Panc1 (cell line): ENCODE measurements around the gene BASP1. TPM values are rescaled to one million over a fixed set of nuclear protein-coding genes. Genes with fewer than 3 reads are reported as not detected.
"Not testable (repeated sequence)": the region's sequence is repeated elsewhere in the genome, so short reads cannot be mapped to it uniquely, and the experiment has no call there.

ENCODE experiments used
- ATAC-seq: fragments of 200-7000 bp; cut with Tn5 transposase; 2 replicates; pipeline ENCODE4 v1.9.1; 2020; ENCODE audit warnings: mild to moderate bottlenecking, moderate library complexity
- BruUV-seq: library from RNA; stranded (reverse); fragments of 400-500 nt; replicated peaks from 2 replicates; lab custom pipeline; 2021; lab: Mats Ljungman, UMichigan
- CTCF ChIA-PET: fragments of 300-600 bp; sonication (Branson Sonifier 250); formaldehyde crosslinking; loops from one replicate; lab custom pipeline; 2022; ENCODE audit warnings: antibody characterized with exemption; lab: Charles Lee
- POLR2A ChIA-PET: fragments of 300-600 bp; sonication (Branson Sonifier 250); formaldehyde crosslinking; loops from one replicate; lab custom pipeline; 2022; ENCODE audit warnings: antibody characterized with exemption; lab: Charles Lee
- DNase-seq: peaks from one replicate; pipeline ENCODE4 v3.0.0-alpha.2; 2010; ENCODE audit warnings: low read depth, low spot score
- H3K27ac ChIP-seq: 2 replicates; pipeline ENCODE4 v1.5.1; 2011; ENCODE audit warnings: mild to moderate bottlenecking, low read length, inconsistent platforms
- H3K27me3 ChIP-seq: fragments of 200-500 bp; sonication (Bioruptor generic); 2 replicates; pipeline ENCODE4 v1.6.0; 2014; ENCODE audit warnings: low read length, inconsistent platforms; ENCODE audit not compliant: control insufficient read depth, insufficient read depth
- H3K36me3 ChIP-seq: fragments of 200-500 bp; sonication (Bioruptor generic); 2 replicates; pipeline ENCODE4 v1.5.1; 2014; ENCODE audit warnings: inconsistent platforms, mild to moderate bottlenecking, low read length, moderate library complexity; ENCODE audit not compliant: control insufficient read depth, insufficient read depth
- H3K4me1 ChIP-seq: 2 replicates; pipeline ENCODE4 v1.5.1; 2011; ENCODE audit warnings: inconsistent platforms, mild to moderate bottlenecking, low read length, moderate library complexity; ENCODE audit not compliant: control insufficient read depth, insufficient read depth
- H3K4me3 ChIP-seq, 2 experiments: 2 replicates each; pipeline ENCODE4 v1.5.1; 2011 to 2012; ENCODE audit warnings: low read depth in 2 of 2, low read length in 2 of 2, mild to moderate bottlenecking in 2 of 2, inconsistent platforms in 1 of 2, moderate library complexity in 1 of 2
- H3K9me3 ChIP-seq: fragments of 200-500 bp; sonication (Bioruptor generic); 2 replicates; pipeline ENCODE4 v1.5.1; 2014; ENCODE audit warnings: low read depth, mild to moderate bottlenecking, inconsistent platforms, low read length, moderate library complexity; ENCODE audit not compliant: control insufficient read depth, insufficient read depth
- POLR2AphosphoS5 ChIP-seq: IDR thresholded peaks from 2 replicates; pipeline ENCODE4 v1.6.1; 2012; ENCODE audit warnings: mild to moderate bottlenecking, low read depth, low read length, moderate library complexity
- REST ChIP-seq, 2 experiments: IDR thresholded peaks; 2 replicates each; pipeline ENCODE4 v1.6.1; 2011 to 2012; ENCODE audit warnings: low read depth in 2 of 2, control low read depth in 1 of 2, low read length in 1 of 2, mild to moderate bottlenecking in 1 of 2, moderate library complexity in 1 of 2; ENCODE audit not compliant: insufficient read depth in 1 of 2
- SIN3A ChIP-seq: IDR thresholded peaks from 2 replicates; pipeline ENCODE4 v1.6.1; 2012; ENCODE audit warnings: low read depth, mild to moderate bottlenecking, low read length, moderate library complexity, borderline replicate concordance; ENCODE audit not compliant: insufficient read depth
- TCF7L2 ChIP-seq: IDR thresholded peaks from 2 replicates; pipeline ENCODE4 v1.6.1; 2011; ENCODE audit warnings: mild to moderate bottlenecking, low read depth, low read length, inconsistent platforms
- in situ Hi-C: cut with HindIII; loops from 2 replicates; pipeline ENCODE4 v1.10.0; 2016; ENCODE audit warnings: low sequenced_read_pairs, low pct_unique_long_range_greater_than_20kb
- intact Hi-C: fragments of 100-400 bp; cut with micrococcal nuclease; formaldehyde crosslinking; loops from one replicate; pipeline ENCODE4 v1.10.0; 2022; ENCODE audit not compliant: unreplicated experiment
- total RNA-seq: library from RNA; stranded (reverse); gene quantifications from one replicate; pipeline ENCODE4 v1.2.1, GENCODE V29; 2021; ENCODE audit not compliant: unreplicated experiment
- TF ChIP-seq, protein P1 (sequence below): fragments of 450-650 bp; IDR thresholded peaks from 2 replicates; pipeline ENCODE4 v1.5.1; 2017; ENCODE audit warnings: mild to moderate bottlenecking

BASP1 gene
- total RNA-seq, 1 experiment from 2014 or later, result 217 TPM

DNA sequence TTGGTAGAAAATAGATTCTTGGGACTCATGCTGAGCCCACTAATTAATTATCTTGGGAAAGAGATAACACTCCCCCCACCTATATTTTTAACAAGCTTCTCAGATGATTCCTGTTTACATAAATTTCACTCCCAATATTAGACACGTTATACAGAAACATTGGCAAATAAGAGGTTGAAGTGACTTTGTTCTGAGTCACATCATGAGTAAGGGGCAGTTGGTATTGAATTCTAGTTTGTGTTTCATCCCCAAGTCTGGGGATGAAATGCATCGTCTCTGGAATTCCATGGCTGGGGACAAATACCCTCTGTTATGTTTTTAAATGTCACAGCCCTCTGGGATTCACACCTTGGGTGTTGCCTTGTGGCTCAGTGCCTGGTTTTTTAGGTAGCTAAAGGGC is 41.0 kb downstream of the BASP1 start:
- Histone ChIP-seq H3K9me3 (peaks cover 6% of the 10 kb centered on the region; the same call in 1 of the 2 replicates), H3K4me1 (peaks cover 53% of the 10 kb centered on the region), H3K36me3 (peaks cover 5% of the 10 kb centered on the region; the same call in 1 of the 2 replicates), H3K4me3 (no peak overlapping the region), H3K27me3 (no peaks in the 10 kb centered on the region), H3K27ac (peak overlapping the region; percentile 42; the same call in 1 of the 2 replicates)
- intact Hi-C loops, result no loop called here
- DNase-seq (no peak), ATAC-seq (no peak; the same call in 1 of the 2 replicates)
- no TSS peak for BruUV-seq
- TF ChIP-seq POLR2AphosphoS5 (no peak), REST (IDR thresholded peaks at IDR 0.05; ENCODE audit: insufficient read depth in 1 of 2, low read depth in 2 of 2, low read length in 1 of 2) (no peak), SIN3A (no peak)
- TF ChIP-seq, protein P1, sequence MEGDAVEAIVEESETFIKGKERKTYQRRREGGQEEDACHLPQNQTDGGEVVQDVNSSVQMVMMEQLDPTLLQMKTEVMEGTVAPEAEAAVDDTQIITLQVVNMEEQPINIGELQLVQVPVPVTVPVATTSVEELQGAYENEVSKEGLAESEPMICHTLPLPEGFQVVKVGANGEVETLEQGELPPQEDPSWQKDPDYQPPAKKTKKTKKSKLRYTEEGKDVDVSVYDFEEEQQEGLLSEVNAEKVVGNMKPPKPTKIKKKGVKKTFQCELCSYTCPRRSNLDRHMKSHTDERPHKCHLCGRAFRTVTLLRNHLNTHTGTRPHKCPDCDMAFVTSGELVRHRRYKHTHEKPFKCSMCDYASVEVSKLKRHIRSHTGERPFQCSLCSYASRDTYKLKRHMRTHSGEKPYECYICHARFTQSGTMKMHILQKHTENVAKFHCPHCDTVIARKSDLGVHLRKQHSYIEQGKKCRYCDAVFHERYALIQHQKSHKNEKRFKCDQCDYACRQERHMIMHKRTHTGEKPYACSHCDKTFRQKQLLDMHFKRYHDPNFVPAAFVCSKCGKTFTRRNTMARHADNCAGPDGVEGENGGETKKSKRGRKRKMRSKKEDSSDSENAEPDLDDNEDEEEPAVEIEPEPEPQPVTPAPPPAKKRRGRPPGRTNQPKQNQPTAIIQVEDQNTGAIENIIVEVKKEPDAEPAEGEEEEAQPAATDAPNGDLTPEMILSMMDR, result no peak
- POLR2A ChIA-PET, result no interaction called here
- CTCF ChIA-PET, result no interaction called here
- in situ Hi-C loops, result no loop called here

- POLR2A ChIA-PET, H3K27ac ChIP-seq, BruUV-seq, CTCF ChIA-PET, H3K36me3 ChIP-seq, in situ Hi-C loops, intact Hi-C loops, H3K9me3 ChIP-seq, DNase-seq, H3K4me3 ChIP-seq, H3K27me3 ChIP-seq, ATAC-seq: not testable (repeated sequence)
- peaks cover 53% of the 10 kb centered on the region for H3K4me1 ChIP-seq
Measured at GRCh38 chr5:17259012-17259411, 41.6 kb downstream of the BASP1 start.

DNA sequence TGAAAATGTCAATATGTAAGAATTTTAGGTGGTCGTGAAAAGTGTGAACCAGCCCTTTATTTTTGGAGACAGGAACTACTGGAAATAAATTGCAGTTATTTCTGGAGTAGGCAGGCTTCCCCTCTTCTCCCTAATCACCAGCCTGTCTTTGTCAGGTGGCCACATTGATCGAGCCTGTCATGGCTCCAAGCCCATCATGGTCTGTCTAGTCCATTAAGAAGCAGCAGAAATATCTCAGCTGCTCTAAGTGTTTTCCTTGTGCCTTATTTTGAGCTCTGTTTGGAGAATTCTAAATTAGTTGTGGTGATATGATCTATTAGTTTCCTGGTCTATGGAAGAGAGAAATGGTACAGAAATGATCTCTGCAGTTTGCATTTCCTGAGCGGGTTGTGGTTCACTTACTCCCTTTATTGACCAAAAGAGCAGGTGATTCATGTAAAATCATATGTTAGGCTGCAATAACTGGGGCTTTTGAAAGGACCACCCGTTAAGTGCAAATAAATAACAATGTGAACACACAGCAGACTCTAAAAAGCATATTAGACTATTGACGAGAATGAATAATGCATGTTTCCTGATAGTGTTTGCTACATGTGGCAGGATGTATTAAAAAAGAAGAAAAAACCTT is 42.3 kb downstream of the BASP1 start:
- POLR2A ChIA-PET, result no interaction called here
- intact Hi-C loops (no loop called here), in situ Hi-C loops (no loop called here)
- DNase-seq (no peak), ATAC-seq (no peak)
- Histone ChIP-seq H3K4me3 (no peak overlapping the region), H3K4me1 (peaks cover 52% of the 10 kb centered on the region), H3K9me3 (peaks cover 6% of the 10 kb centered on the region; the same call in 1 of the 2 replicates), H3K36me3 (peaks cover 5% of the 10 kb centered on the region; the same call in 1 of the 2 replicates), H3K27ac (no peak overlapping the region), H3K27me3 (no peaks in the 10 kb centered on the region)
- no peak for TF ChIP-seq REST (IDR thresholded peaks at IDR 0.05; ENCODE audit: insufficient read depth in 1 of 2, low read depth in 2 of 2, low read length in 1 of 2)
- TF ChIP-seq POLR2AphosphoS5, result no peak
- TF ChIP-seq TCF7L2, result no peak
- no peak for TF ChIP-seq SIN3A
- TF ChIP-seq, protein P1, result no peak
- no TSS peak for BruUV-seq
- CTCF ChIA-PET, result no interaction called here
